ENCODE measurements around the gene TPH1. TPM values are rescaled to one million over a fixed set of nuclear protein-coding genes. Genes with fewer than 3 reads are reported as not detected.

The TPH1 gene
- total and polyA plus RNA-seq, 4 donors: 0.46 to 0.99 (median 0.63) TPM

Other genes with a start within 250 kb of the TPH1 start
- gene SERGEF, start 33.2 kb downstream of the TPH1 start, total RNA-seq: 10 to 100 TPM; 44.7 to 47.4 TPM
- gene SERGEF, start 33.2 kb downstream of the TPH1 start, polyA plus RNA-seq (ENCODE audit: insufficient read length in 2 of 2): 10 to 100 TPM; 45.0 to 51.0 TPM
- 10 to 100 TPM; 16.6 to 18.9 TPM for gene SAAL1, start 59.8 kb upstream of the TPH1 start, total RNA-seq
- gene SAAL1, start 59.8 kb upstream of the TPH1 start, polyA plus RNA-seq (ENCODE audit: insufficient read length in 2 of 2): 10 to 100 TPM; 26.6 to 30.5 TPM
- gene MRGPRX3, start 86.3 kb upstream of the TPH1 start, total RNA-seq: under 1 TPM in 1 of 2 donors, not detected in 1; 0.50 TPM
- gene MRGPRX3, start 86.3 kb upstream of the TPH1 start, polyA plus RNA-seq (ENCODE audit: insufficient read length in 2 of 2): not detected
- under 1 TPM in 1 of 2 donors, not detected in 1; 0.20 TPM for gene MRGPRX4, start 126.6 kb upstream of the TPH1 start, total RNA-seq
- gene MRGPRX4, start 126.6 kb upstream of the TPH1 start, polyA plus RNA-seq (ENCODE audit: insufficient read length in 2 of 2): not detected
- gene SAA4, start 190.5 kb upstream of the TPH1 start, total RNA-seq: not detected
- gene SAA4, start 190.5 kb upstream of the TPH1 start, polyA plus RNA-seq (ENCODE audit: insufficient read length in 2 of 2): under 1 TPM in 1 of 2 donors, not detected in 1; 0.59 TPM
- not detected for gene SAA2, start 202.4 kb upstream of the TPH1 start, total RNA-seq
- gene SAA2, start 202.4 kb upstream of the TPH1 start, polyA plus RNA-seq (ENCODE audit: insufficient read length in 2 of 2): under 1 TPM in 1 of 2 donors, not detected in 1; 0.39 TPM
- gene SAA1, start 220.0 kb upstream of the TPH1 start, total RNA-seq: not detected
- not detected for gene SAA1, start 220.0 kb upstream of the TPH1 start, polyA plus RNA-seq (ENCODE audit: insufficient read length in 2 of 2)

Data from spinal cord (tissue), 4 donors.